SK-N-SH treated with all-trans-retinoic acid at 6 μM for 48 hours (cell line): ENCODE data around the gene DNER.

ENCODE experiments used
- ARNTL ChIP-seq: fragments of 450-650 bp; formaldehyde crosslinking; IDR thresholded peaks from 2 replicates; pipeline ENCODE4 v1.5.0; 2020; ENCODE audit warnings: low read depth, mild to moderate bottlenecking, moderate library complexity, borderline replicate concordance
- BACH2 ChIP-seq: fragments of 250-450 bp; sonication (Bioruptor Pico); IDR thresholded peaks from 2 replicates; pipeline ENCODE4 v1.9.0; 2021; ENCODE audit warnings: mild to moderate bottlenecking, borderline replicate concordance
- CSDC2 ChIP-seq: fragments of 250-450 bp; sonication (Bioruptor Pico); IDR thresholded peaks from 2 replicates; pipeline ENCODE4 v1.5.0; 2020; ENCODE audit warnings: mild to moderate bottlenecking, moderate library complexity
- GLIS3 ChIP-seq: fragments of 250-450 bp; sonication (Bioruptor Pico); IDR thresholded peaks from 2 replicates; pipeline ENCODE4 v1.5.0; 2020; ENCODE audit warnings: mild to moderate bottlenecking, moderate library complexity
- SNAI2 ChIP-seq: fragments of 250-450 bp; sonication (Bioruptor Pico); IDR thresholded peaks from 2 replicates; pipeline ENCODE4 v1.5.0; 2020; ENCODE audit warnings: mild to moderate bottlenecking, moderate library complexity
- TCF4 ChIP-seq: fragments of 250-450 bp; sonication (Bioruptor Pico); IDR thresholded peaks from 2 replicates; pipeline ENCODE4 v1.8.0; 2021; ENCODE audit warnings: mild to moderate bottlenecking, moderate library complexity, borderline replicate concordance
- TOX ChIP-seq: fragments of 250-450 bp; sonication (Bioruptor Pico); IDR thresholded peaks from 2 replicates; pipeline ENCODE4 v1.8.0; 2021; ENCODE audit warnings: mild to moderate bottlenecking, moderate library complexity, borderline replicate concordance
- ZNF565 ChIP-seq: fragments of 450-650 bp; formaldehyde crosslinking; conservative IDR thresholded peaks from 2 replicates; pipeline ENCODE4 v1.5.0; 2020; ENCODE audit warnings: low read depth, mild to moderate bottlenecking, moderate library complexity
- ZNF70 ChIP-seq: fragments of 450-650 bp; formaldehyde crosslinking; IDR thresholded peaks from 2 replicates; pipeline ENCODE4 v1.5.0; 2020; ENCODE audit warnings: mild to moderate bottlenecking, moderate library complexity
- ZNF8 ChIP-seq: fragments of 450-650 bp; formaldehyde crosslinking; IDR thresholded peaks from 2 replicates; pipeline ENCODE4 v1.5.0; 2020; ENCODE audit warnings: mild to moderate bottlenecking, moderate library complexity
- TF ChIP-seq, protein P1 (sequence below): fragments of 250-450 bp; sonication (Bioruptor Pico); IDR thresholded peaks from 2 replicates; pipeline ENCODE4 v1.8.0; 2020; ENCODE audit warnings: mild to moderate bottlenecking, moderate library complexity, borderline replicate concordance

DNA sequence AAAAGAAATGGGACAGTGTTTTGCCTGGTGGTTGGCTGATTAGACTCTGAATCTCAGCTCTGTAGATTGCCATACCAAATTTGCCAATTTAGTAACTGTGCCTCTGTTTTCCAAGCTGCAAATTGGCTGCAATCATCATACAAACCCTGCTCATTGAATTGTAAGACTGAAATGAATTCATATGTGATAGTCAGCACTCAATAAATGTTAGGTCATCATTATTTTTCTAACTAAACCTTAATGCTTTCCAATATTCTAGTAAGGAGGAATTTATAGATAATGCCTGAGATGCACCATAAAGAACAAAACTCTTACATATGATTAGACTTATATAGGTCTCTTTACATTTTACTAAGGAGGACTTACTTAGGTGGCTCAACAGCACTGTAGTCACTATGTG is 85.3 kb downstream of the DNER start:
- TF ChIP-seq CSDC2 (CRISPR knock-in tag) (no peak), GLIS3 (CRISPR knock-in tag) (no peak), ZNF565 (CRISPR knock-in tag) (no peak), ARNTL (CRISPR knock-in tag) (no peak), BACH2 (CRISPR knock-in tag) (no peak), SNAI2 (CRISPR knock-in tag) (no peak), ZNF70 (CRISPR knock-in tag) (no peak), ZNF8 (CRISPR knock-in tag) (no peak), TOX (CRISPR knock-in tag) (no peak), TCF4 (CRISPR knock-in tag) (no peak)
- TF ChIP-seq, protein P1, sequence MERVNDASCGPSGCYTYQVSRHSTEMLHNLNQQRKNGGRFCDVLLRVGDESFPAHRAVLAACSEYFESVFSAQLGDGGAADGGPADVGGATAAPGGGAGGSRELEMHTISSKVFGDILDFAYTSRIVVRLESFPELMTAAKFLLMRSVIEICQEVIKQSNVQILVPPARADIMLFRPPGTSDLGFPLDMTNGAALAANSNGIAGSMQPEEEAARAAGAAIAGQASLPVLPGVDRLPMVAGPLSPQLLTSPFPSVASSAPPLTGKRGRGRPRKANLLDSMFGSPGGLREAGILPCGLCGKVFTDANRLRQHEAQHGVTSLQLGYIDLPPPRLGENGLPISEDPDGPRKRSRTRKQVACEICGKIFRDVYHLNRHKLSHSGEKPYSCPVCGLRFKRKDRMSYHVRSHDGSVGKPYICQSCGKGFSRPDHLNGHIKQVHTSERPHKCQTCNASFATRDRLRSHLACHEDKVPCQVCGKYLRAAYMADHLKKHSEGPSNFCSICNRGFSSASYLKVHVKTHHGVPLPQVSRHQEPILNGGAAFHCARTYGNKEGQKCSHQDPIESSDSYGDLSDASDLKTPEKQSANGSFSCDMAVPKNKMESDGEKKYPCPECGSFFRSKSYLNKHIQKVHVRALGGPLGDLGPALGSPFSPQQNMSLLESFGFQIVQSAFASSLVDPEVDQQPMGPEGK (CRISPR knock-in tag): no peak
